ENCODE results near the gene FNDC5. TPM values are rescaled to one million over a fixed set of nuclear protein-coding genes. Genes with fewer than 3 reads are reported as not detected.

FNDC5 gene
- total RNA-seq, 1 donor from 2014 or later, result not detected

DNA sequence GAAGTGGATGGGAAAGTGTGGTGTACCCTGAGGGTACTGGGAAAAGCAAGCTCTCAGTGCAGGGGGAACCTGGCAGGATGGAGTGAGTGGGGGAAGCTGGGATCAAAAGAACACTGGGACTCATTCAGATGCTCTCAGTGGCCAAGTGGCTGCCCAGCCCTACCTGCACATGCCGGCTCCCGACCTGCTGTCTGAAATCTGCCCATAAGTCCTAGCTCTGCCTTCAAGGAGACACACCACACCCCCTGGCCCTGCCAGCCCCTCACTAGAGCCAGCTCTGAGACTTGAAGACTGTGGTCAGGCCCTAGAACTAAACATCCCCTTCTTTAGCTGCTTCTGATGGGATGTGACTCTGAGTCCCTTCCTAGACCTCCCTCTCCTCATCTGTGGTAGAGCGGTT, 28.2 kb upstream of the FNDC5 start:
- Histone ChIP-seq H3K27me3 (ENCODE audit: control insufficient read depth, insufficient read depth, low read length) (no peaks in the 10 kb centered on the region), H3K4me3 (ENCODE audit: low read depth, low read length) (no peak overlapping the region), H3K36me3 (ENCODE audit: control insufficient read depth, insufficient read depth, low read length) (peaks cover 7% of the 10 kb centered on the region)
- DNase-seq (ENCODE audit: low read depth), result no peak
- no peak for FAIRE-seq
- TF ChIP-seq, protein P1, sequence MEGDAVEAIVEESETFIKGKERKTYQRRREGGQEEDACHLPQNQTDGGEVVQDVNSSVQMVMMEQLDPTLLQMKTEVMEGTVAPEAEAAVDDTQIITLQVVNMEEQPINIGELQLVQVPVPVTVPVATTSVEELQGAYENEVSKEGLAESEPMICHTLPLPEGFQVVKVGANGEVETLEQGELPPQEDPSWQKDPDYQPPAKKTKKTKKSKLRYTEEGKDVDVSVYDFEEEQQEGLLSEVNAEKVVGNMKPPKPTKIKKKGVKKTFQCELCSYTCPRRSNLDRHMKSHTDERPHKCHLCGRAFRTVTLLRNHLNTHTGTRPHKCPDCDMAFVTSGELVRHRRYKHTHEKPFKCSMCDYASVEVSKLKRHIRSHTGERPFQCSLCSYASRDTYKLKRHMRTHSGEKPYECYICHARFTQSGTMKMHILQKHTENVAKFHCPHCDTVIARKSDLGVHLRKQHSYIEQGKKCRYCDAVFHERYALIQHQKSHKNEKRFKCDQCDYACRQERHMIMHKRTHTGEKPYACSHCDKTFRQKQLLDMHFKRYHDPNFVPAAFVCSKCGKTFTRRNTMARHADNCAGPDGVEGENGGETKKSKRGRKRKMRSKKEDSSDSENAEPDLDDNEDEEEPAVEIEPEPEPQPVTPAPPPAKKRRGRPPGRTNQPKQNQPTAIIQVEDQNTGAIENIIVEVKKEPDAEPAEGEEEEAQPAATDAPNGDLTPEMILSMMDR (IDR thresholded peaks at IDR 0.05; ENCODE audit: insufficient read depth, low read length, severe bottlenecking), result no peak

DNA sequence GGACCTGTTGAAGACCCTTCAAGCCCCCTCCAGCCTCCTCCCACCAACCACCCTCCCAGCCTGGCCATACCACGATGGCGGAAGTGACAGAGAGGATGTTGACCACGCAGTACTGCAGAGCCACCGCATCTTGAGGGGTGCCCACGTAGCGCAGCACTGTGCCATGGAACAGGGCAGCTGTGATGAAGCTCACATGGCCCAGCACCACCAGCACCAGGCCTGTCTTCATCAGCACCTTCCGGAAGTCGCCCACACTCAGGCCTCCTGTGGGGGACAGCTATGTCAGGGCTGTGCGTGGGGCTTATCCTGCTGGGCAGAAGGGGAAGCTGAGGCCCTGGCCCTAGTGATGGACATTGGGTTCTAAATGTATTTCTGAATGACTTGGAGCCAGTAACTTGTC, 27.3 kb upstream of the FNDC5 start:
- Histone ChIP-seq H3K36me3 (ENCODE audit: control insufficient read depth, insufficient read depth, low read length) (peaks cover 7% of the 10 kb centered on the region), H3K4me3 (ENCODE audit: low read depth, low read length) (no peak overlapping the region), H3K27me3 (ENCODE audit: control insufficient read depth, insufficient read depth, low read length) (no peaks in the 10 kb centered on the region)
- no peak for DNase-seq (ENCODE audit: low read depth)
- FAIRE-seq, result no peak
- TF ChIP-seq, protein P1 (IDR thresholded peaks at IDR 0.05; ENCODE audit: insufficient read depth, low read length, severe bottlenecking), result no peak

DNA sequence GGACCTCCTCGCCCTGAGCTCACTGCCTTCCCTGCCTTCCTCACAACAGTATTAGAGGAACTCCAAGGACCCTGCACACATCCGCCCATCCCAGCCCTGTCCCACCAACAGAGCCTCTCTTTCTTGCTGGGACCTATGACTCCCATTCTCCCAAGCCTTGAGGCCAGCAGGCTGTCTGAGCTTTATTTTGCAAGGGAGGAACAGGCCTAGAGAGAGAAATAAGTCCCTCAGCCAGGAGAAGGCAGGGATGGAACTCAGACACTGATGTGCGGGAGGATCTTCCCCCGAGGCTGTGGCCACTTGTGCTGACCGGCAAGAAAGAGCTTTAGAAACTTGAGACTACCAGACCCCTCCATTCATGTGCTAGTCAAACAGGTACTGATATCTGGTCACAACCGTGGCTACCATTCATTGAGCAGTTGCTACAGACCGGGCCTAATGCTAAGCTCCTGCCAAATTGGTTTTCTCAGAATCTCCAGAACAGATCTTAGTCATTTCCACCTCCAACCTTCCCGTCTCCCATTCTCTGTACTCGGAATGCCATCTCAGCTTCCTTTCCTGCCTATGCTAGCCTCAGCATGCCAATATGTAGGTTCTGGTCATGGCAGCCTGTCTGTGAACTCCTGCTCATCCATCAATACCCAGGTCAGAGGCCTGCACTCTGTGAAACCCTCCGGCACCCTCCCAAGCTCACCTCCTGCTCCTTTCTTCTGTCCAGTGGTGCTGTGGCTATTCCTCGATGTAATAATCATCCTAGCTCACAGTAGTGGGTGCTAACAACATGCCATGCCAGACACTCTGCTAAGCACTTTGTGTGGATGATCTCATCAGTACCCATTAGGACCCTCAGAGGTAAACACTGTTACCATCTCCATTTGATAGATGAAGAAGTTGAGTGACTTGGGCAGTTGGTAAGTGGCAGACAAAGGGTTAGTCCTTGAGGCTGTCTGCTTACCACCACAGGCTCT, 26.7 kb upstream of the FNDC5 start:
- FAIRE-seq, result peak; percentile 94
- Histone ChIP-seq H3K36me3 (ENCODE audit: control insufficient read depth, insufficient read depth, low read length) (peaks cover 7% of the 10 kb centered on the region), H3K27me3 (ENCODE audit: control insufficient read depth, insufficient read depth, low read length) (no peaks in the 10 kb centered on the region), H3K4me3 (ENCODE audit: low read depth, low read length) (no peak overlapping the region)
- TF ChIP-seq, protein P1 (IDR thresholded peaks at IDR 0.05; ENCODE audit: insufficient read depth, low read length, severe bottlenecking), result no peak
- peak; percentile 86 for DNase-seq (ENCODE audit: low read depth)

DNA sequence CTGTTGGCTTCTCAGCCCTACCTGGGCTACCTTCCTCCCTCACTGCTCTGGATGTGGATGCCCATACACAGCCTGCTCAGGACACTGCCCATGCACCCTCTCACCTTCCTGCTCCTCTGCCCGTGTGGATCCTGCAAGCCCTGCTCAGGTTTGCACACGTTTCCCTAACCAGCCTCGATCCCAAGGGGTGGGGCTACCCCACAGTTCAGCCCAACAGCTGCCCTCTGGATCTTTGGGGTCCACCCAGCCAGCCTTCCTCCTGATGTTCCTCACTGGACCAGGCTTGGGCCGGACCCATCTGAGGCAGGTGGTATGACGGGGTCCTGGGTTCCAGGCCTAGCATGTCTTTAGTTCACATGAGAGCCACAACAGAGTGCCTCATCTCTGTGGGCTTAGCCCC, 25.7 kb upstream of the FNDC5 start:
- TF ChIP-seq, protein P1 (IDR thresholded peaks at IDR 0.05; ENCODE audit: insufficient read depth, low read length, severe bottlenecking), result no peak
- DNase-seq (ENCODE audit: low read depth) (no peak), FAIRE-seq (peak; percentile 23)
- peaks cover 7% of the 10 kb centered on the region for H3K36me3 ChIP-seq (ENCODE audit: control insufficient read depth, insufficient read depth, low read length)
- peaks cover 2% of the 10 kb centered on the region for H3K27me3 ChIP-seq (ENCODE audit: control insufficient read depth, insufficient read depth, low read length)
- H3K4me3 ChIP-seq (ENCODE audit: low read depth, low read length), result no peak overlapping the region

DNA sequence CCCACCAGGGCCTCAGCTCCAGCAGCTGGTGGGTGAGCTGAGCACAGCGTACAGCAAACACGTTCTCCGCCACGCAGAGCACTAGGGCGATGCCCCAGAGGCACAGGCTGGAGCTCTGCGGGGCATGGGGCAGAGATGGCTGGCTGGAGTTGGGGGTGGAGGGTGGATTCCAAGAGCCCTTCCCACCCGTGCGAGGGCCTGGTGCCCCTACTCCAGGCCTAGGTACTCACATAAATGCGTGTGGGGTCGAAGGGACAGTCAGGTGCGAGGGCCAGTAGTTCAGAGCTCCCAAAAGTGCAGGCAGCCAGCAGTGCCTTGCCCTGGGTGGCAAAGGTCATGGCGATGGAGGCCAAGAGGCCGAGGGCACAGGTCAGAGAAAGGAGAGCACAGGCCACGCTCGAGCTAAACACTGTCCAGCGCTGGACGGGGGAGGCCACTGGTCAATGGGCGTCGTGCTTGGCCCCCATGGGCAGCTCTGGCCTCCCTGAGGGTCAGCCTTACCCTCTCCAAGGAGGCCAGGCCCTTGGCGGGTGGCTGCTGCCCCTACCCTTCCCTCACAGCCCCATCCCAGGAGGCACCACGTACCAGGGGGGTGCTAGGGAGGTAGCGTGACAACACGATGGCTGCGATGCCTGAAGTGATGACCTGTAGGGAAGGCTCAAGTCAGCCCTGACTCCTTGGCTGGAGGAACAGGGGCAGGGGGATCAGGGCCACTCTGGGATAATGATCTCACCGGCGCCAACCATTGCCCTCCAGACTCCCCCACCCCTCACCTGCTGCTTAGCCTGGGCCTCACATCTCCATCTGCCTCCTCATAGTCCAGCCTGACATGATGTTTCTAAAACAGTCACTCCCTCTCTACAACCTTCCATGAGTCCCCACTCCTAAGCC, 24.9 kb upstream of the FNDC5 start:
- no peak for FAIRE-seq
- Histone ChIP-seq H3K27me3 (ENCODE audit: control insufficient read depth, insufficient read depth, low read length) (peaks cover 2% of the 10 kb centered on the region), H3K36me3 (ENCODE audit: control insufficient read depth, insufficient read depth, low read length) (peaks cover 7% of the 10 kb centered on the region), H3K4me3 (ENCODE audit: low read depth, low read length) (no peak overlapping the region)
- TF ChIP-seq, protein P1 (IDR thresholded peaks at IDR 0.05; ENCODE audit: insufficient read depth, low read length, severe bottlenecking), result no peak
- no peak for DNase-seq (ENCODE audit: low read depth)
